Suprapubic skin (tissue), 4 donors: ENCODE data around the gene COL5A3. TPM values are rescaled to one million over a fixed set of nuclear protein-coding genes. Genes with fewer than 3 reads are reported as not detected.

Experiments
- DNase-seq, 2 donors: peaks; one replicate each; pipeline ENCODE4 v3.0.0-alpha.2; 2019; ENCODE audit warnings: low spot score in 2 of 2
- H3K27ac ChIP-seq: fragments of 200-600 bp; sonication (generic); one replicate; pipeline ENCODE4 v1.5.1; 2019
- H3K27me3 ChIP-seq: fragments of 200-600 bp; sonication (generic); one replicate; pipeline ENCODE4 v1.5.1; 2019
- H3K36me3 ChIP-seq: fragments of 200-600 bp; sonication (generic); one replicate; pipeline ENCODE4 v1.5.1; 2019
- H3K4me1 ChIP-seq: fragments of 200-600 bp; sonication (generic); one replicate; pipeline ENCODE4 v1.5.1; 2019
- H3K4me3 ChIP-seq: fragments of 200-600 bp; sonication (generic); one replicate; pipeline ENCODE4 v1.5.1; 2019; ENCODE audit warnings: mild to moderate bottlenecking
- H3K9me3 ChIP-seq: fragments of 200-600 bp; sonication (generic); one replicate; pipeline ENCODE4 v1.5.1; 2019
- EP300 ChIP-seq: sonication (generic); formaldehyde crosslinking; IDR thresholded peaks from one replicate; pipeline ENCODE4 v1.6.1; 2017; ENCODE audit warnings: antibody characterized with exemption
- POLR2A ChIP-seq, 2 donors: fragments of 450-650 bp; IDR thresholded peaks; one replicate each; pipeline ENCODE4 v1.6.1; 2017; ENCODE audit warnings: antibody characterized with exemption in 2 of 2, mild to moderate bottlenecking in 2 of 2, moderate library complexity in 2 of 2
- POLR2AphosphoS5 ChIP-seq, 3 donors: sonication (generic); formaldehyde crosslinking; IDR thresholded peaks; one replicate each; pipeline ENCODE4 v1.6.1; 2017; ENCODE audit warnings: antibody characterized with exemption in 3 of 3
- WGBS: methylation state at CpG from one replicate; pipeline ENCODE4 v1.1.5; 2018; 5-methylcytosine and 5-hydroxymethylcytosine counted together
- total RNA-seq, 4 donors: library from RNA; depleted of rRNA; stranded (reverse); fragments of >200 nt; gene quantifications; one replicate each; pipeline ENCODE4 v1.1.0, GENCODE V29; 2016
- TF ChIP-seq, protein P1 (sequence below), 2 donors: fragments of 200-600 bp in 1 of 2; fragments of 450-650 bp in 1 of 2; sonication (generic) in 1 of 2; IDR thresholded peaks; one replicate each; pipeline ENCODE4 v1.5.1; 2016 to 2019; ENCODE audit warnings: antibody characterized with exemption in 2 of 2, mild to moderate bottlenecking in 1 of 2, moderate library complexity in 1 of 2

The COL5A3 gene
- total RNA-seq, 4 donors from 2014 or later = 13.4 to 30.6 (median 18.8) TPM

GRCh38 chr19:9966448-9966847 lies 43.9 kb downstream of the COL5A3 start:
- no peak overlapping the region for H3K27ac ChIP-seq
- peaks cover 2% of the 10 kb centered on the region for H3K27me3 ChIP-seq
- H3K36me3 ChIP-seq = peaks cover 58% of the 10 kb centered on the region
- no peak for DNase-seq
- H3K9me3 ChIP-seq = no peaks in the 10 kb centered on the region
- WGBS = 63% methylated on average over 13 of the region's 29 CpGs
- TF ChIP-seq, protein P1, sequence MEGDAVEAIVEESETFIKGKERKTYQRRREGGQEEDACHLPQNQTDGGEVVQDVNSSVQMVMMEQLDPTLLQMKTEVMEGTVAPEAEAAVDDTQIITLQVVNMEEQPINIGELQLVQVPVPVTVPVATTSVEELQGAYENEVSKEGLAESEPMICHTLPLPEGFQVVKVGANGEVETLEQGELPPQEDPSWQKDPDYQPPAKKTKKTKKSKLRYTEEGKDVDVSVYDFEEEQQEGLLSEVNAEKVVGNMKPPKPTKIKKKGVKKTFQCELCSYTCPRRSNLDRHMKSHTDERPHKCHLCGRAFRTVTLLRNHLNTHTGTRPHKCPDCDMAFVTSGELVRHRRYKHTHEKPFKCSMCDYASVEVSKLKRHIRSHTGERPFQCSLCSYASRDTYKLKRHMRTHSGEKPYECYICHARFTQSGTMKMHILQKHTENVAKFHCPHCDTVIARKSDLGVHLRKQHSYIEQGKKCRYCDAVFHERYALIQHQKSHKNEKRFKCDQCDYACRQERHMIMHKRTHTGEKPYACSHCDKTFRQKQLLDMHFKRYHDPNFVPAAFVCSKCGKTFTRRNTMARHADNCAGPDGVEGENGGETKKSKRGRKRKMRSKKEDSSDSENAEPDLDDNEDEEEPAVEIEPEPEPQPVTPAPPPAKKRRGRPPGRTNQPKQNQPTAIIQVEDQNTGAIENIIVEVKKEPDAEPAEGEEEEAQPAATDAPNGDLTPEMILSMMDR (IDR thresholded peaks at IDR 0.05) = no peak
- no peaks in the 10 kb centered on the region for H3K4me1 ChIP-seq
- H3K4me3 ChIP-seq = no peak overlapping the region

GRCh38 chr19:9966024-9966423 lies 44.3 kb downstream of the COL5A3 start:
- 76% methylated on average over 14 of the region's 14 CpGs for WGBS
- DNase-seq = no peak
- Histone ChIP-seq H3K4me3 (no peak overlapping the region), H3K36me3 (peaks cover 58% of the 10 kb centered on the region), H3K27ac (no peak overlapping the region), H3K4me1 (no peaks in the 10 kb centered on the region), H3K27me3 (peaks cover 2% of the 10 kb centered on the region), H3K9me3 (no peaks in the 10 kb centered on the region)
- TF ChIP-seq EP300 (no peak), POLR2A (IDR thresholded peaks at IDR 0.05) (no peak), POLR2AphosphoS5 (IDR thresholded peaks at IDR 0.05) (no peak)
- TF ChIP-seq, protein P1 (IDR thresholded peaks at IDR 0.05) = no peak

DNA sequence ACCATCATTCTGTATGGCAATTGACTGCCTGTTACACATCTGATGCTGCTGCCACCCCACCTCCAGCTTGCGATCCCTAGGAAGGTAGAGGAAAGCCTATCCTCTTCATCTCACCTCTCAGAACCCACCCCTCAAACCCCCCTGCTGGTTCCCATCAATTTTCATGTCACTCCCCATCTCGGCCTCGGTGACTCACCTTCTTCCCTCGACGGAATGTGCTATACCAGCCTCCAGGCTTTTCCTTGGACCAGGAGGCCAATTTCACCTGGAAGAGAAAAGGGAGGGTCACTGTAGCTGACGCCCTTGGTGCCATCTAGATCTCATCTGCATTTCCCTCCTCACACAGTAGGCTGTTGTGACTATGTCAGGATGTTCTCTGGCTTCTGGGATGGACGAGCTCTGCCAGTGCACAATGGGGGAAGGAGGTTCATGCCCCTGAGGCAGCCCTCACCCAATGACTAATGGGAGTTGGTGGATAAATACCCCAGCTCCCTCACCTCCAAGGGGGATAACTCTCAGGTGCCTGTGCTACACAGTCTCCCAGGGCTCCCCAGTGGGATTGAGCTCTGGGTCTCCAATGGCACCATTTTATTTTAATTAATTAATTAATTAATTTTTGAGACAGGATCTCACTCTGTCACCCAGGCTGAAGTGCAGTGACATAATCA lies 47.5 kb downstream of the COL5A3 start:
- H3K36me3 ChIP-seq = peaks cover 44% of the 10 kb centered on the region
- peaks cover 2% of the 10 kb centered on the region for H3K27me3 ChIP-seq
- no peaks in the 10 kb centered on the region for H3K9me3 ChIP-seq
- no peak for DNase-seq
- 61% methylated on average over 7 of the region's 7 CpGs for WGBS
- TF ChIP-seq, protein P1 (IDR thresholded peaks at IDR 0.05) = no peak
- TF ChIP-seq POLR2AphosphoS5 (IDR thresholded peaks at IDR 0.05) (no peak), POLR2A (IDR thresholded peaks at IDR 0.05) (no peak), EP300 (no peak)
- peaks cover 6% of the 10 kb centered on the region for H3K4me1 ChIP-seq
- no peak overlapping the region for H3K27ac ChIP-seq
- H3K4me3 ChIP-seq = no peak overlapping the region

DNA sequence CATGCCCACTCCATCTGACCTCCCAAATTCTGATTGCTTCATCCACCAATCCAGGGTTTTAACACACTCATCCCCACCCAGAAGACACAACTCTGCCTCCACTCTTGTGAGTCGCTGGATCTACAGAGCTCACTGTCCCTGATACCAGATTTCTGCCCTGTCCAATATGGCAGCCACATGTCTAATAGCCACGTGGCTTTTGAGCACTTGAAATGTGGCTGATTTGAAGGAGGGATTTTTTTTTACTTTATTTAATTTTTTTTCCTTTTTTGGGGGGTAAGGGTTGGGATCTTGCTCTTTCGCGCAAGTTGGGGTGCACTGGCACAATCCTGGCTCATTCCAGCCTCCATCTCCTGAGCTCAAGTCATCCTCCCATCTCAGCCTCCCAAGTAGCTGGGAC lies 49.2 kb downstream of the COL5A3 start:
- Histone ChIP-seq H3K4me1 (peaks cover 6% of the 10 kb centered on the region), H3K27ac (no peak overlapping the region), H3K9me3 (no peaks in the 10 kb centered on the region), H3K4me3 (no peak overlapping the region), H3K27me3 (no peaks in the 10 kb centered on the region), H3K36me3 (peaks cover 30% of the 10 kb centered on the region)
- TF ChIP-seq, protein P1 (IDR thresholded peaks at IDR 0.05) = no peak
- TF ChIP-seq EP300 (no peak), POLR2A (IDR thresholded peaks at IDR 0.05) (no peak), POLR2AphosphoS5 (IDR thresholded peaks at IDR 0.05) (no peak)
- 88% methylated on average over 4 of the region's 4 CpGs for WGBS
- DNase-seq = no peak

DNA sequence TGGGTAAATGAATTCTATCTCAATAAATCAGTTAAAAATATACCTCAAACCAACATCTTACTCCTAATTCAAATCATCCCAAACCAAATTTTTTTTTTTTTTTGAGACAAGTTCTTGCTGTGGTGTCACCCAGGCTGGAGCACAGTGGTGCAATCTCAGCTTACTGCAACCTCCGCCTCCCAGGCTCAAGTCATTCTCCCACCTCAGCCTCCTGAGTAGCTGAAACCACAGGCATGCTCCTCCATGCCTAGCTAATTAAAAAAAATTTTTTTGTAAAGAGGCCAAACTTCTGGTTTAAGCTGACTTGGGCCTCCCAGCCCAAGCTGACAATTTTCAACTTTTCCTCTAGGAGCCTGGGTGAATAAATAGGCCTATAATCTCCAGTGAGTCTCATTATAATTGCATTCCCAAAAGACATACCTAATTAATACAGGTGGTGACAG lies 51.9 kb downstream of the COL5A3 start:
- H3K27ac ChIP-seq = no peak overlapping the region
- whole genome bisulfite sequencing = 32% methylated on average over 1 of the region's 1 CpG
- DNase-seq = no peak
- peaks cover 18% of the 10 kb centered on the region for H3K36me3 ChIP-seq
- H3K4me1 ChIP-seq = peaks cover 6% of the 10 kb centered on the region
- TF ChIP-seq EP300 = no peak
- TF ChIP-seq, protein P1 (IDR thresholded peaks at IDR 0.05) = no peak
- TF ChIP-seq POLR2AphosphoS5 (IDR thresholded peaks at IDR 0.05) = no peak
- no peak for TF ChIP-seq POLR2A (IDR thresholded peaks at IDR 0.05)
- H3K4me3 ChIP-seq = no peak overlapping the region
- no peaks in the 10 kb centered on the region for H3K27me3 ChIP-seq
- no peaks in the 10 kb centered on the region for H3K9me3 ChIP-seq
